KMS-11 (cell line): ENCODE measurements around the gene ARMH4.

Experiments used
- H2AFZ ChIP-seq: fragments of 200-600 bp; sonication (generic); 2 replicates; pipeline ENCODE4 v1.6.1; 2016; ENCODE audit warnings: antibody characterized with exemption, mixed run types, low read depth
- H3K27ac ChIP-seq: fragments of 200-600 bp; sonication (generic); 2 replicates; pipeline ENCODE4 v1.6.1; 2016; ENCODE audit warnings: mild to moderate bottlenecking, mixed run types
- H3K27me3 ChIP-seq: fragments of 200-600 bp; sonication (generic); 2 replicates; pipeline ENCODE4 v1.6.1; 2017; ENCODE audit warnings: mild to moderate bottlenecking, low read depth, mixed run types, moderate library complexity; ENCODE audit not compliant: insufficient read depth
- H3K36me3 ChIP-seq: fragments of 200-600 bp; sonication (generic); 2 replicates; pipeline ENCODE4 v1.6.1; 2017; ENCODE audit warnings: mild to moderate bottlenecking, mixed run types; ENCODE audit not compliant: insufficient read depth
- H3K4me1 ChIP-seq: fragments of 200-600 bp; sonication (generic); 2 replicates; pipeline ENCODE4 v1.6.1; 2016; ENCODE audit warnings: mild to moderate bottlenecking, low read depth, mixed run types; ENCODE audit not compliant: poor library complexity, severe bottlenecking
- H3K4me2 ChIP-seq: fragments of 200-600 bp; sonication (generic); 2 replicates; pipeline ENCODE4 v1.7.0; 2016; ENCODE audit warnings: mild to moderate bottlenecking, mixed run types
- H3K4me3 ChIP-seq: fragments of 200-600 bp; sonication (generic); IDR thresholded peaks from 2 replicates; pipeline ENCODE4 v1.6.1; 2017; ENCODE audit warnings: low read depth, low read length, mixed read lengths; ENCODE audit not compliant: insufficient read depth
- H3K79me2 ChIP-seq: fragments of 200-600 bp; sonication (generic); 2 replicates; pipeline ENCODE4 v1.6.1; 2016; ENCODE audit warnings: low read depth, mixed run types; ENCODE audit not compliant: insufficient read depth
- H3K9ac ChIP-seq: fragments of 200-600 bp; sonication (generic); 2 replicates; pipeline ENCODE4 v1.6.1; 2016; ENCODE audit warnings: mild to moderate bottlenecking, mixed run types
- H4K20me1 ChIP-seq: fragments of 200-600 bp; sonication (generic); 2 replicates; pipeline ENCODE4 v1.6.1; 2016; ENCODE audit warnings: mild to moderate bottlenecking, mixed run types; ENCODE audit not compliant: insufficient read depth
- CTCF ChIP-seq: fragments of 200-600 bp; sonication (generic); conservative IDR thresholded peaks from 2 replicates; pipeline ENCODE4 v1.6.1; 2017; ENCODE audit warnings: low read depth, mild to moderate bottlenecking, antibody characterized with exemption, low read length, moderate library complexity, mixed read lengths

The ARMH4 gene

GRCh38 chr14:58071341-58071740, 80.7 kb downstream of the ARMH4 start:
- no peaks in the 10 kb centered on the region for H3K36me3 ChIP-seq
- no peaks in the 10 kb centered on the region for H3K79me2 ChIP-seq
- no peaks in the 10 kb centered on the region for H4K20me1 ChIP-seq
- no peak for TF ChIP-seq CTCF
- no peak overlapping the region for H3K4me2 ChIP-seq
- H3K4me1 ChIP-seq: no peaks in the 10 kb centered on the region
- no peak overlapping the region for H3K9ac ChIP-seq
- H3K4me3 ChIP-seq: no peak overlapping the region
- H2AFZ ChIP-seq: no peak overlapping the region
- no peak overlapping the region for H3K27ac ChIP-seq
- H3K27me3 ChIP-seq: no peaks in the 10 kb centered on the region

- Histone ChIP-seq H3K4me1 (no peaks in the 10 kb centered on the region), H3K4me2 (no peak overlapping the region), H3K9ac (no peak overlapping the region), H3K79me2 (no peaks in the 10 kb centered on the region), H2AFZ (no peak overlapping the region), H3K4me3 (no peak overlapping the region), H4K20me1 (no peaks in the 10 kb centered on the region), H3K27ac (no peak overlapping the region), H3K36me3 (no peaks in the 10 kb centered on the region), H3K27me3 (no peaks in the 10 kb centered on the region)
- TF ChIP-seq CTCF: no peak
These were observed 83.7 kb downstream of the ARMH4 start for GRCh38 chr14:58068306-58068705.

GRCh38 chr14:58066115-58066514, 85.9 kb downstream of the ARMH4 start:
- no peaks in the 10 kb centered on the region for H3K4me1 ChIP-seq
- H4K20me1 ChIP-seq: no peaks in the 10 kb centered on the region
- no peak for TF ChIP-seq CTCF
- H3K27me3 ChIP-seq: no peaks in the 10 kb centered on the region
- H2AFZ ChIP-seq: no peak overlapping the region
- no peaks in the 10 kb centered on the region for H3K36me3 ChIP-seq
- no peak overlapping the region for H3K4me2 ChIP-seq
- no peak overlapping the region for H3K9ac ChIP-seq
- H3K4me3 ChIP-seq: no peak overlapping the region
- H3K27ac ChIP-seq: no peak overlapping the region
- no peaks in the 10 kb centered on the region for H3K79me2 ChIP-seq

GRCh38 chr14:58061581-58061980, 90.4 kb downstream of the ARMH4 start:
- Histone ChIP-seq H3K36me3 (no peaks in the 10 kb centered on the region), H3K27ac (no peak overlapping the region), H3K4me3 (no peak overlapping the region), H4K20me1 (no peaks in the 10 kb centered on the region), H3K9ac (no peak overlapping the region), H3K79me2 (no peaks in the 10 kb centered on the region), H3K4me1 (no peaks in the 10 kb centered on the region), H2AFZ (no peak overlapping the region), H3K4me2 (no peak overlapping the region), H3K27me3 (no peaks in the 10 kb centered on the region)
- TF ChIP-seq CTCF: no peak

GRCh38 chr14:58060898-58061297, 91.1 kb downstream of the ARMH4 start:
- no peaks in the 10 kb centered on the region for H3K4me1 ChIP-seq
- no peak overlapping the region for H3K4me3 ChIP-seq
- no peak overlapping the region for H3K27ac ChIP-seq
- no peaks in the 10 kb centered on the region for H3K79me2 ChIP-seq
- H2AFZ ChIP-seq: no peak overlapping the region
- H4K20me1 ChIP-seq: no peaks in the 10 kb centered on the region
- no peak for TF ChIP-seq CTCF
- H3K27me3 ChIP-seq: no peaks in the 10 kb centered on the region
- H3K36me3 ChIP-seq: no peaks in the 10 kb centered on the region
- no peak overlapping the region for H3K9ac ChIP-seq
- H3K4me2 ChIP-seq: no peak overlapping the region
